ENCODE measurements around the gene THSD4.
A peak's percentile ranks its signal among the peaks of the same experiment; 100 is the strongest.

Gene THSD4

DNA sequence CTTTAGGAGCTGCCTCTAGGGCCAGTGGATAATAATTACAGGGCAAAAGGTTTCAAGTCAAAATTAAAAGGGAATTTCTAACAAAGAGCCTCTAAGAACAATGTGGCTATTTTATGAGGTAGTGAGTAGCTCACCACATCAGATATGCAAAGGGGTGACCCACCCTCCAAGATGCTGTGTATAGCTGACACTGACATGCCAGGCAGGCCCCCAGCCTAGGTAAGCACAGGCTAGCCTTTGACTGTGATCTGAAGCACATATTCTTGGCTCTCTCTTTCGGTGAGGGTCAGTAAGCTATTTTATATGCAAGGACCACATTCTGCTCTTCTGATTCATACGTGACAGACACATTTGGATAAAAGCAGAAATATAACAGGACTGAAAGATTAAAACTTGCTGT, 2.8 kb upstream of the THSD4 start:
- TF ChIP-seq, protein P1, sequence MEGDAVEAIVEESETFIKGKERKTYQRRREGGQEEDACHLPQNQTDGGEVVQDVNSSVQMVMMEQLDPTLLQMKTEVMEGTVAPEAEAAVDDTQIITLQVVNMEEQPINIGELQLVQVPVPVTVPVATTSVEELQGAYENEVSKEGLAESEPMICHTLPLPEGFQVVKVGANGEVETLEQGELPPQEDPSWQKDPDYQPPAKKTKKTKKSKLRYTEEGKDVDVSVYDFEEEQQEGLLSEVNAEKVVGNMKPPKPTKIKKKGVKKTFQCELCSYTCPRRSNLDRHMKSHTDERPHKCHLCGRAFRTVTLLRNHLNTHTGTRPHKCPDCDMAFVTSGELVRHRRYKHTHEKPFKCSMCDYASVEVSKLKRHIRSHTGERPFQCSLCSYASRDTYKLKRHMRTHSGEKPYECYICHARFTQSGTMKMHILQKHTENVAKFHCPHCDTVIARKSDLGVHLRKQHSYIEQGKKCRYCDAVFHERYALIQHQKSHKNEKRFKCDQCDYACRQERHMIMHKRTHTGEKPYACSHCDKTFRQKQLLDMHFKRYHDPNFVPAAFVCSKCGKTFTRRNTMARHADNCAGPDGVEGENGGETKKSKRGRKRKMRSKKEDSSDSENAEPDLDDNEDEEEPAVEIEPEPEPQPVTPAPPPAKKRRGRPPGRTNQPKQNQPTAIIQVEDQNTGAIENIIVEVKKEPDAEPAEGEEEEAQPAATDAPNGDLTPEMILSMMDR (conservative IDR thresholded peaks at IDR 0.05; ENCODE audit: low read depth, low read length): no peak
- no peak for DNase-seq (ENCODE audit: low read depth)
- H3K4me3 ChIP-seq (ENCODE audit: low read length): no peak overlapping the region

DNA sequence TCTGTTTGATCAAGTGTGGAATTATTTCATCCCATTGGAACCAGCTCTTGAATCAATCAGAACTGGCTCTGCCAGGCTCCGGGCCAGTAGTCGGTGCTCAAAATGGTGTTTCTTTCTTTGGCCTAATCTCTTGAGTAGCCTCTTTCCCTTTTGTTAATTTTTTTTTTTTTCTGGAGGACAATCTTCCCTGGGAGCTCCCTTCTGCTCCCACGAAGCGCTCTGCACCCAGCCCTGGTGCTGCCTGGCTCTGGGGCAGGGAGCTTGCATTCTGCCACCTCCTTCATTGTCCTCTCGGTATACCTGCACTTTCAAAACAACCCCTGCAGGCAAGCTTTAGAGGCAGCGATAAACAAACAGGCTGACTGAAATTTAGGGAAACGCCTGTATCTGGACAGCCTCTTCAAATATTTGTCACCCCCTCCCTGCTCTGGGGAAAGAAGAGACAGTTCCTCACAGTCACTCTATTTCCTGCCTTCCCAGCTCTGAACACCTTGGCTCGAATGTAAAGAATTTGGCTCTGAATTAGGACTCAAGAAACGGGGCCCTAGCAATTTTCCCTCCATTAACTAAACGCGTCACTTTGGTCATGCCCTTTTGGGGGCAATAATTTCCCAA, 1.1 kb upstream of the THSD4 start:
- DNase-seq (ENCODE audit: low read depth): no peak
- H3K4me3 ChIP-seq (ENCODE audit: low read length): no peak overlapping the region
- TF ChIP-seq, protein P1 (conservative IDR thresholded peaks at IDR 0.05; ENCODE audit: low read depth, low read length): peak; percentile 3

DNA sequence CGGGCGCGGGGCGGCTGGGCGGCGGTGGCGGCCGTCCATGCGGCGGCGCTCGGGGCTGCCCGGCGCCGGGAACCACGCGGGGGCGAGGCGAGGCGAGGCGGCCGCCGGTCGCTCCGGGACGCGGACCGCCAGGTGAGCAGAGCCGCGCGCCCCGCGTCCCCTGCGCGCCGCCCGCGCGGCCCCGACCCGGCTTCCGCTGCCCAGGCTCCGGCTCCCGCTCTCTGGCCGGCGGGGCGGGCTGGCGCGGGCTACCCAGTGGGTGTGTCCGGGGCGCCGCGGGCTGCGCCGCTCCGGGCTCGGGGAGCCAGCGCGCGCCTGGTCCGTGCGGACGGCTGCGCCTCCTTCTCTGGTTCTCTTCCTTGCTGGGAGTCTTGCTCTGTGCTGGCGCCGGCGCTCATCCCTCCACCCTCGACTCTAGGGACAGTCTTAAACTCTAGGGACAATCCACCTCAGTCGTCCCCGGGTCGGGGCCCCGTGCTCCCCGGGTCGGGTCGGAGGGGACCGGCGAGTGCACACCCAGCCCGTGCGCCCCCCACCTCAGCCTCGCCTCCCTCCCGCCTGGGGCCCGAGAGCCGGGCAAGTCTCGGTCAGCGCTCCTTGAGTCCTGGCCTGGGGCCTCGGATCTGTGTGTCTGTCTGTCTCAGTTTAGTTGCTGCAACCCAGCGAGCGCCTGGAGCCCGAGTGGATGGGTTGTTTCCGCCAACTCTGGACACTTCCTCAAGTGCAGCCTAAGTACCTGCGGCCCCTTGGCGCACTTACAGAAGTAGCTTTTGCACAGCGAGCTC, 488 bp downstream of the THSD4 start:
- TF ChIP-seq, protein P1 (conservative IDR thresholded peaks at IDR 0.05; ENCODE audit: low read depth, low read length): no peak
- H3K4me3 ChIP-seq (ENCODE audit: low read length): peak overlapping the region; percentile 65
- no peak for DNase-seq (ENCODE audit: low read depth)

DNA sequence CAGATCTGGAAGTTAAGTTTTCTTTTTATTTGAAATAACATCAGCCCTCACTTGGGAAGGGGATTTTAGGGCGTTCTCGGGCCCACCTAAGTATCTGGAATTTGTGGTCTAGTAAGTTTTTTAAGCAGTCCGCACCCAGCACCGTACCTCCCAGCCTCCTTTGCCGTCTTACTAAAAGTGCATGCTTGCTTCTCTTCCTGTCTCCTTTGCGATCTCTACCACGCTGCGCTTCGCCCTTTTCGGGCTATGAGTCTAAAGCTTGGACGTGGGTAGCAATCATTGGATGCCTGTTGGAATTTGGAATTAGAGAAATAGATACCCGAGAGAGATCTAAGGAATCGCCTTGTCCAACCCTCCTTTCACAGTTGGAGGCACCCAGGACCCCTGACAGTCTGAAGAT, 1.1 kb downstream of the THSD4 start:
- DNase-seq (ENCODE audit: low read depth): no peak
- TF ChIP-seq, protein P1 (conservative IDR thresholded peaks at IDR 0.05; ENCODE audit: low read depth, low read length): no peak
- peak overlapping the region; percentile 65 for H3K4me3 ChIP-seq (ENCODE audit: low read length)

DNA sequence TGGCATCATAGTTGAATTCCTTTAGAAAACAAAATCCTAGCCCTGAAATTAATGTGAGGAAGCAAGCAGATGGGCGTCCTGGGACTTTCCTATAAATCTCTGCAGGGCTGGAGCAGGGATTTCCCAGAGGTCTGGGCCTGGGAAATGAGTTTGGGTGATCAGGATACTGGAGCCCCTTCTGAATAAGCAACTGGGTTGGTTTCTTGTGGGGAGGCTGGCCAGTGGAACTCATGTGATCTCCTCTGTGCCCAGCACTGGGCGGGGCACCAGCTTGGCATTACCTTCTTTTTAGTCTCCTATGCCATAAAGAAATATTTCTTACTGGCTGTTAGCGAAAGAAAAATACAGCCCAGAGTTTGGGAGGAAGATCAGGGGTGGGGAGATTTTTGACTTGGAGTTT, 1.7 kb downstream of the THSD4 start:
- TF ChIP-seq, protein P1 (conservative IDR thresholded peaks at IDR 0.05; ENCODE audit: low read depth, low read length): no peak
- H3K4me3 ChIP-seq (ENCODE audit: low read length): no peak overlapping the region
- DNase-seq (ENCODE audit: low read depth): no peak

DNA sequence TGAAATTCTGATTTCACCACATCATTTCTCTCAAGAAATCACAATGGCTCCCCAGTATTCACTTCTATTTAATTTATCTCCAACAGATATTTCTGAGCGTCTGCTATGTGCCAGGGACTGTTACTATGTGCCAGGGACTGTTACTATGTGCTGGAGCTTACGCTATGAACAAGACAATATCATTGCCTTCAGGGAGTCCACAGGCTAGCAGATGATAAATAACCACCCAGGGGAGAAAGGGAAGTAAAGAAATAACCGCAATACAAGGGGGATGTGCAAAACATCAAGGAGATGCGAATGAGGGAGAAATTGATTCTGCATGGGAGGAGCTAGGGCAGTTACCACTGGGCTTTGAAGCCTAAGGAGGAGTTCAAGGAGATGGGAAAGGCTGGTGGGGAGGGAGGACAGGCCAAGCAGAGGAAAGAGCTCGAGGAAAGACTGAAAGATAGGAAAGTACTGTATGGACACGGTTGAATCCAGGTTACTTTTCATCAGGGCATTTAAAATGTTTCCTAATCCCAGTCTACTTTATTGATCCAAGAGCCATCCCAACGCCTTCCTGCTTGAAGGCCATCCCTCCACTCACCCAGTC, 2.5 kb downstream of the THSD4 start:
- no peak for DNase-seq (ENCODE audit: low read depth)
- TF ChIP-seq, protein P1 (conservative IDR thresholded peaks at IDR 0.05; ENCODE audit: low read depth, low read length): no peak
- H3K4me3 ChIP-seq (ENCODE audit: low read length): no peak overlapping the region

Data from retinal pigment epithelial cell (primary cell).